ENCODE measurements around the gene CC2D2B. TPM values are rescaled to one million over a fixed set of nuclear protein-coding genes. Genes with fewer than 3 reads are reported as not detected.

Gene CC2D2B
- total and polyA plus RNA-seq, 2 of the 13 experiments (the other 11 are each of a cell fraction or from before 2014, with no cell fraction given), result 0.20 TPM; not detected in 1

DNA sequence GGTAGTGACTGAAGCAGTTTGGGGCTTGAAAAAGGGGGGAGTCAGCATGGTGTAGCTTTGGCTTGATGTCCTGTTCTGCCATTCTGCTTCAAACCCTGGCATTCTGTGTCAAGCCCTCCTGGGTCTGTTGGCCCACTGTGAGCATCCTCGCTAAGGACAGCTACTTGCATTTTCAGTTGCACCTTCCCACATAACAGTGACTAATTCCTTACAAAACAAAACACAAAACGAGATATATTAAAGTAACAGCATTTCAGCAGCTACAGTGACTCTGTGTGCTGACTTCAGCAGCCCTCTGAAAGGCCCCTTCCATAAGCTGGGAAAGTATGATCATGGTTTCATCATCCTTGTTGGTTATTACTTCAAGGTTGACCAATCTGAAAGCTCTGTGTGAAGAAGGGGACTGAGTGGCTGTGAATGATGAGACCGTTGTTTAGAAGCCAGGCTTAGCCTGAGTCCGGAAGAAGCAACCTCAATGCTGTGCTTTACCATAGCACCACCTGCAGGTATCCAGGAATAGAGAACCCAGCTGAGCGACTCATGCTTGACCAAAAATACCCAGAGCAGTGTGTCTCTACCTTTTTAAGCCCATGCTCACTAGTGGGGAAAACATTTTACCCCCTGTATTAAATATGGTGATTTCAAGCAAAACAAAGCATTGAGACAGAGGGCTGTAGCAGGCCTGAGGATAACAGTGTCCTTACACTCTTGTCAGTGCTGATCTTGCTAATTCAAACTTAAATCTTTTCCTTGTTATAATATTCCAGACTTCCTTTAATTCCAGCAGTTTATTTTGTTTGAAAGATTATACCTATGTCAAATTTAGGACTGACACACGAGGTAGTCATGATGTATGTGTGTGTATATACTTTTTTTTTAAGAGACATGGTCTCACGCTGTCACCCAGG lies 42.6 kb upstream of the CC2D2B start (continued):
- TF ChIP-seq, protein P1, sequence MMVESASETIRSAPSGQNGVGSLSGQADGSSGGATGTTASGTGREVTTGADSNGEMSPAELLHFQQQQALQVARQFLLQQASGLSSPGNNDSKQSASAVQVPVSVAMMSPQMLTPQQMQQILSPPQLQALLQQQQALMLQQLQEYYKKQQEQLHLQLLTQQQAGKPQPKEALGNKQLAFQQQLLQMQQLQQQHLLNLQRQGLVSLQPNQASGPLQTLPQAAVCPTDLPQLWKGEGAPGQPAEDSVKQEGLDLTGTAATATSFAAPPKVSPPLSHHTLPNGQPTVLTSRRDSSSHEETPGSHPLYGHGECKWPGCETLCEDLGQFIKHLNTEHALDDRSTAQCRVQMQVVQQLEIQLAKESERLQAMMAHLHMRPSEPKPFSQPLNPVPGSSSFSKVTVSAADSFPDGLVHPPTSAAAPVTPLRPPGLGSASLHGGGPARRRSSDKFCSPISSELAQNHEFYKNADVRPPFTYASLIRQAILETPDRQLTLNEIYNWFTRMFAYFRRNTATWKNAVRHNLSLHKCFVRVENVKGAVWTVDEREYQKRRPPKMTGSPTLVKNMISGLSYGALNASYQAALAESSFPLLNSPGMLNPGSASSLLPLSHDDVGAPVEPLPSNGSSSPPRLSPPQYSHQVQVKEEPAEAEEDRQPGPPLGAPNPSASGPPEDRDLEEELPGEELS (CRISPR knock-in tag; IDR thresholded peaks at IDR 0.05), result no peak
- no peak for TF ChIP-seq ZNF296 (CRISPR knock-in tag; conservative IDR thresholded peaks at IDR 0.05)
- TF ChIP-seq, protein P2, sequence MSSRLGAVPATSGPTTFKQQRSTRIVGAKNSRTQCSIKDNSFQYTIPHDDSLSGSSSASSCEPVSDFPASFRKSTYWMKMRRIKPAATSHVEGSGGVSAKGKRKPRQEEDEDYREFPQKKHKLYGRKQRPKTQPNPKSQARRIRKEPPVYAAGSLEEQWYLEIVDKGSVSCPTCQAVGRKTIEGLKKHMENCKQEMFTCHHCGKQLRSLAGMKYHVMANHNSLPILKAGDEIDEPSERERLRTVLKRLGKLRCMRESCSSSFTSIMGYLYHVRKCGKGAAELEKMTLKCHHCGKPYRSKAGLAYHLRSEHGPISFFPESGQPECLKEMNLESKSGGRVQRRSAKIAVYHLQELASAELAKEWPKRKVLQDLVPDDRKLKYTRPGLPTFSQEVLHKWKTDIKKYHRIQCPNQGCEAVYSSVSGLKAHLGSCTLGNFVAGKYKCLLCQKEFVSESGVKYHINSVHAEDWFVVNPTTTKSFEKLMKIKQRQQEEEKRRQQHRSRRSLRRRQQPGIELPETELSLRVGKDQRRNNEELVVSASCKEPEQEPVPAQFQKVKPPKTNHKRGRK (CRISPR knock-in tag; IDR thresholded peaks at IDR 0.05), result no peak
- TF ChIP-seq XBP1 (CRISPR knock-in tag; IDR thresholded peaks at IDR 0.05), result no peak
- TF ChIP-seq HCFC1 (IDR thresholded peaks at IDR 0.05; ENCODE audit: low read depth, low read length), result no peak
- TF ChIP-seq, protein P3, sequence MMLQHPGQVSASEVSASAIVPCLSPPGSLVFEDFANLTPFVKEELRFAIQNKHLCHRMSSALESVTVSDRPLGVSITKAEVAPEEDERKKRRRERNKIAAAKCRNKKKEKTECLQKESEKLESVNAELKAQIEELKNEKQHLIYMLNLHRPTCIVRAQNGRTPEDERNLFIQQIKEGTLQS (CRISPR knock-in tag; IDR thresholded peaks at IDR 0.05), result no peak
- TF ChIP-seq BCL6 (CRISPR knock-in tag; IDR thresholded peaks at IDR 0.05), result no peak; the same call in 1 of the 2 replicates
- no peak for TF ChIP-seq ZNF510 (CRISPR knock-in tag; IDR thresholded peaks at IDR 0.05; ENCODE audit: low read depth)
- no peak for TF ChIP-seq ZNF34 (CRISPR knock-in tag; IDR thresholded peaks at IDR 0.05; ENCODE audit: borderline replicate concordance)
- no peak for TF ChIP-seq ONECUT2 (CRISPR knock-in tag; IDR thresholded peaks at IDR 0.05)
- TF ChIP-seq, protein P4, sequence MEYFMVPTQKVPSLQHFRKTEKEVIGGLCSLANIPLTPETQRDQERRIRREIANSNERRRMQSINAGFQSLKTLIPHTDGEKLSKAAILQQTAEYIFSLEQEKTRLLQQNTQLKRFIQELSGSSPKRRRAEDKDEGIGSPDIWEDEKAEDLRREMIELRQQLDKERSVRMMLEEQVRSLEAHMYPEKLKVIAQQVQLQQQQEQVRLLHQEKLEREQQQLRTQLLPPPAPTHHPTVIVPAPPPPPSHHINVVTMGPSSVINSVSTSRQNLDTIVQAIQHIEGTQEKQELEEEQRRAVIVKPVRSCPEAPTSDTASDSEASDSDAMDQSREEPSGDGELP (IDR thresholded peaks at IDR 0.05; ENCODE audit: borderline replicate concordance, low read depth), result peak; percentile 57; the same call in 1 of the 2 replicates
- TF ChIP-seq CREB1 (IDR thresholded peaks at IDR 0.05), result no peak
- TF ChIP-seq CREB1 (CRISPR knock-in tag; IDR thresholded peaks at IDR 0.05), result 0 out of 2 replicates have a peak, but pooled peaks have one; percentile 25
- no peak for TF ChIP-seq ARHGAP35 (CRISPR knock-in tag; IDR thresholded peaks at IDR 0.05; ENCODE audit: borderline replicate concordance)
- no peak for TF ChIP-seq CBX5 (CRISPR knock-in tag; IDR thresholded peaks at IDR 0.05; ENCODE audit: borderline replicate concordance)
- TF ChIP-seq ZNF7 (CRISPR knock-in tag; IDR thresholded peaks at IDR 0.05), result no peak
- peak; percentile 43; the same call in 1 of the 2 replicates for TF ChIP-seq FOXA3 (CRISPR knock-in tag; IDR thresholded peaks at IDR 0.05)
- peak; percentile 44 for TF ChIP-seq TEAD3 (CRISPR knock-in tag; optimal IDR thresholded peaks at IDR 0.05; ENCODE audit: borderline replicate concordance)
- TF ChIP-seq REPIN1 (CRISPR knock-in tag; IDR thresholded peaks at IDR 0.05; ENCODE audit: borderline replicate concordance, low read depth), result peak; percentile 16; the same call in 1 of the 2 replicates
- TF ChIP-seq, protein P5, sequence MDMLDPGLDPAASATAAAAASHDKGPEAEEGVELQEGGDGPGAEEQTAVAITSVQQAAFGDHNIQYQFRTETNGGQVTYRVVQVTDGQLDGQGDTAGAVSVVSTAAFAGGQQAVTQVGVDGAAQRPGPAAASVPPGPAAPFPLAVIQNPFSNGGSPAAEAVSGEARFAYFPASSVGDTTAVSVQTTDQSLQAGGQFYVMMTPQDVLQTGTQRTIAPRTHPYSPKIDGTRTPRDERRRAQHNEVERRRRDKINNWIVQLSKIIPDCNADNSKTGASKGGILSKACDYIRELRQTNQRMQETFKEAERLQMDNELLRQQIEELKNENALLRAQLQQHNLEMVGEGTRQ (IDR thresholded peaks at IDR 0.05; ENCODE audit: low read depth, low read length), result no peak
- TF ChIP-seq, protein P5 (CRISPR knock-in tag; IDR thresholded peaks at IDR 0.05; ENCODE audit: borderline replicate concordance), result no peak
- TF ChIP-seq NFIB (CRISPR knock-in tag; IDR thresholded peaks at IDR 0.05; ENCODE audit: borderline replicate concordance), result no peak
